SU-DHL-6 (cell line): ENCODE data around the gene CHMP4B.

Source experiments
- EZH2phosphoT487 ChIP-seq: fragments of 200-600 bp; sonication (generic), shearing (Covaris generic); conservative IDR thresholded peaks from 2 replicates; pipeline ENCODE4 v1.6.1; 2018; ENCODE audit warnings: mild to moderate bottlenecking, antibody characterized with exemption, low read length, moderate library complexity, mixed read lengths
- TF ChIP-seq, protein P1 (sequence below): fragments of 200-600 bp; sonication (generic); IDR thresholded peaks from one replicate; pipeline ENCODE4 v1.5.1; 2017; ENCODE audit warnings: antibody characterized with exemption, mild to moderate bottlenecking, low read length, moderate library complexity; ENCODE audit not compliant: insufficient read depth, poor library complexity, severe bottlenecking

- TF ChIP-seq, protein P1, sequence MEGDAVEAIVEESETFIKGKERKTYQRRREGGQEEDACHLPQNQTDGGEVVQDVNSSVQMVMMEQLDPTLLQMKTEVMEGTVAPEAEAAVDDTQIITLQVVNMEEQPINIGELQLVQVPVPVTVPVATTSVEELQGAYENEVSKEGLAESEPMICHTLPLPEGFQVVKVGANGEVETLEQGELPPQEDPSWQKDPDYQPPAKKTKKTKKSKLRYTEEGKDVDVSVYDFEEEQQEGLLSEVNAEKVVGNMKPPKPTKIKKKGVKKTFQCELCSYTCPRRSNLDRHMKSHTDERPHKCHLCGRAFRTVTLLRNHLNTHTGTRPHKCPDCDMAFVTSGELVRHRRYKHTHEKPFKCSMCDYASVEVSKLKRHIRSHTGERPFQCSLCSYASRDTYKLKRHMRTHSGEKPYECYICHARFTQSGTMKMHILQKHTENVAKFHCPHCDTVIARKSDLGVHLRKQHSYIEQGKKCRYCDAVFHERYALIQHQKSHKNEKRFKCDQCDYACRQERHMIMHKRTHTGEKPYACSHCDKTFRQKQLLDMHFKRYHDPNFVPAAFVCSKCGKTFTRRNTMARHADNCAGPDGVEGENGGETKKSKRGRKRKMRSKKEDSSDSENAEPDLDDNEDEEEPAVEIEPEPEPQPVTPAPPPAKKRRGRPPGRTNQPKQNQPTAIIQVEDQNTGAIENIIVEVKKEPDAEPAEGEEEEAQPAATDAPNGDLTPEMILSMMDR: no peak
- TF ChIP-seq EZH2phosphoT487: no peak
Measured at GRCh38 chr20:33899106-33899505, 88.0 kb downstream of the CHMP4B start.
